ENCODE results near the gene CACNA1A.
"Not testable (repeated sequence)": the region's sequence is repeated elsewhere in the genome, so short reads cannot be mapped to it uniquely, and the experiment has no call there.

CACNA1A gene

DNA sequence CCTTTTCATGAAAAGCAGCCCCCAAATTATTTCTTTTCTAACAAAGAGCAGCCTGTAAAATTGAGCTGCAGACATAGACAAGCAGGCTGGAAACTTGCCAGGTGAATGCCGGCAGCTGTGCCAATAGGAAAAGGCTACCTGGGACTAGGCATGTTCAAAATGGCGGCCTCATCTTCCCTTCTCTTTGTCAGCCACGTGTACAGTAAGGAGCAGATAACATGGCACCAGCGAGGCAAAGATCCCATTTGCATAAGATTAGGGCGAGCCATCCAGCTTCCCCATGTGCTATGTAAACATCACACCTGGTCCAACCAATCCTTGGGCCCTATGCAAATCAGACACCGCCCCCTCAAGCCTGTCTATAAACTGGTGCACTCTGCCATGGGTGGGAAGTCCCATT lies 31.2 kb upstream of the CACNA1A start:
- no peaks in the 10 kb centered on the region for H3F3A ChIP-seq (ENCODE audit: insufficient read depth, low read length)
- no peaks in the 10 kb centered on the region for H3K9me3 ChIP-seq (ENCODE audit: low read length)
- H3K4me3 ChIP-seq (ENCODE audit: low read depth, low read length, poor library complexity, severe bottlenecking), result no peak overlapping the region
- no peak overlapping the region for H3K9ac ChIP-seq (ENCODE audit: low read length)
- H3K27ac ChIP-seq (ENCODE audit: low read depth, low read length, poor library complexity, severe bottlenecking), result no peak overlapping the region
- no peak for TF ChIP-seq EZH2 (IDR thresholded peaks at IDR 0.05; ENCODE audit: borderline replicate concordance, low read length)
- TF ChIP-seq, protein P1, sequence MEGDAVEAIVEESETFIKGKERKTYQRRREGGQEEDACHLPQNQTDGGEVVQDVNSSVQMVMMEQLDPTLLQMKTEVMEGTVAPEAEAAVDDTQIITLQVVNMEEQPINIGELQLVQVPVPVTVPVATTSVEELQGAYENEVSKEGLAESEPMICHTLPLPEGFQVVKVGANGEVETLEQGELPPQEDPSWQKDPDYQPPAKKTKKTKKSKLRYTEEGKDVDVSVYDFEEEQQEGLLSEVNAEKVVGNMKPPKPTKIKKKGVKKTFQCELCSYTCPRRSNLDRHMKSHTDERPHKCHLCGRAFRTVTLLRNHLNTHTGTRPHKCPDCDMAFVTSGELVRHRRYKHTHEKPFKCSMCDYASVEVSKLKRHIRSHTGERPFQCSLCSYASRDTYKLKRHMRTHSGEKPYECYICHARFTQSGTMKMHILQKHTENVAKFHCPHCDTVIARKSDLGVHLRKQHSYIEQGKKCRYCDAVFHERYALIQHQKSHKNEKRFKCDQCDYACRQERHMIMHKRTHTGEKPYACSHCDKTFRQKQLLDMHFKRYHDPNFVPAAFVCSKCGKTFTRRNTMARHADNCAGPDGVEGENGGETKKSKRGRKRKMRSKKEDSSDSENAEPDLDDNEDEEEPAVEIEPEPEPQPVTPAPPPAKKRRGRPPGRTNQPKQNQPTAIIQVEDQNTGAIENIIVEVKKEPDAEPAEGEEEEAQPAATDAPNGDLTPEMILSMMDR (IDR thresholded peaks at IDR 0.05; ENCODE audit: low read length), result no peak
- H3K27me3 ChIP-seq (ENCODE audit: insufficient read depth, low read length), result no peaks in the 10 kb centered on the region
- H3K9me2 ChIP-seq (ENCODE audit: low read depth, low read length), result no peaks in the 10 kb centered on the region
- no peak overlapping the region for H2AFZ ChIP-seq (ENCODE audit: low read length)
- no peaks in the 10 kb centered on the region for H4K20me1 ChIP-seq (ENCODE audit: insufficient read depth, low read length)
- no peaks in the 10 kb centered on the region for H3K4me1 ChIP-seq (ENCODE audit: insufficient read depth, low read length, severe bottlenecking)
- H3K36me3 ChIP-seq (ENCODE audit: insufficient read depth, low read length), result no peaks in the 10 kb centered on the region
- H3K79me2 ChIP-seq (ENCODE audit: insufficient read depth, low read length), result no peaks in the 10 kb centered on the region
- no peak overlapping the region for H3K4me2 ChIP-seq (ENCODE audit: low read length)

GRCh38 chr19:13530720-13531119 lies 24.4 kb upstream of the CACNA1A start:
- no peak for TF ChIP-seq EZH2 (IDR thresholded peaks at IDR 0.05; ENCODE audit: borderline replicate concordance, low read length)
- TF ChIP-seq, protein P1 (IDR thresholded peaks at IDR 0.05; ENCODE audit: low read length), result no peak

GRCh38 chr19:13529721-13530120 lies 23.4 kb upstream of the CACNA1A start:
- H3K27me3 ChIP-seq (ENCODE audit: insufficient read depth, low read length); H2AFZ ChIP-seq (ENCODE audit: low read length); H3K9me3 ChIP-seq (ENCODE audit: low read length); H3F3A ChIP-seq (ENCODE audit: insufficient read depth, low read length); H3K9me2 ChIP-seq (ENCODE audit: low read depth, low read length); H4K20me1 ChIP-seq (ENCODE audit: insufficient read depth, low read length); H3K4me1 ChIP-seq (ENCODE audit: insufficient read depth, low read length, severe bottlenecking); H3K27ac ChIP-seq (ENCODE audit: low read depth, low read length, poor library complexity, severe bottlenecking); H3K4me3 ChIP-seq (ENCODE audit: low read depth, low read length, poor library complexity, severe bottlenecking); H3K9ac ChIP-seq (ENCODE audit: low read length); H3K36me3 ChIP-seq (ENCODE audit: insufficient read depth, low read length); H3K79me2 ChIP-seq (ENCODE audit: insufficient read depth, low read length); H3K4me2 ChIP-seq (ENCODE audit: low read length): not testable (repeated sequence)

More at GRCh38 chr19:13530720-13531119, 24.4 kb upstream of the CACNA1A start:
- no peak overlapping the region for H3K27ac ChIP-seq (ENCODE audit: low read depth, low read length, poor library complexity, severe bottlenecking)
- no peaks in the 10 kb centered on the region for H3F3A ChIP-seq (ENCODE audit: insufficient read depth, low read length)
- H2AFZ ChIP-seq (ENCODE audit: low read length), result no peak overlapping the region
- H3K4me3 ChIP-seq (ENCODE audit: low read depth, low read length, poor library complexity, severe bottlenecking), result no peak overlapping the region
- no peak overlapping the region for H3K4me2 ChIP-seq (ENCODE audit: low read length)
- no peaks in the 10 kb centered on the region for H3K9me3 ChIP-seq (ENCODE audit: low read length)
- no peaks in the 10 kb centered on the region for H4K20me1 ChIP-seq (ENCODE audit: insufficient read depth, low read length)
- no peaks in the 10 kb centered on the region for H3K9me2 ChIP-seq (ENCODE audit: low read depth, low read length)
- H3K9ac ChIP-seq (ENCODE audit: low read length), result no peak overlapping the region
- H3K4me1 ChIP-seq (ENCODE audit: insufficient read depth, low read length, severe bottlenecking), result no peaks in the 10 kb centered on the region
- no peaks in the 10 kb centered on the region for H3K79me2 ChIP-seq (ENCODE audit: insufficient read depth, low read length)
- H3K27me3 ChIP-seq (ENCODE audit: insufficient read depth, low read length), result no peaks in the 10 kb centered on the region
- no peaks in the 10 kb centered on the region for H3K36me3 ChIP-seq (ENCODE audit: insufficient read depth, low read length)

GRCh38 chr19:13526552-13526951 lies 20.3 kb upstream of the CACNA1A start:
- H3K4me1 ChIP-seq (ENCODE audit: insufficient read depth, low read length, severe bottlenecking), result no peaks in the 10 kb centered on the region
- H3K79me2 ChIP-seq (ENCODE audit: insufficient read depth, low read length), result no peaks in the 10 kb centered on the region
- H3K27me3 ChIP-seq (ENCODE audit: insufficient read depth, low read length), result no peaks in the 10 kb centered on the region
- H3K9me3 ChIP-seq (ENCODE audit: low read length), result no peaks in the 10 kb centered on the region
- no peak overlapping the region for H3K9ac ChIP-seq (ENCODE audit: low read length)
- no peaks in the 10 kb centered on the region for H4K20me1 ChIP-seq (ENCODE audit: insufficient read depth, low read length)
- H3K4me2 ChIP-seq (ENCODE audit: low read length), result no peak overlapping the region
- no peak for TF ChIP-seq EZH2 (IDR thresholded peaks at IDR 0.05; ENCODE audit: borderline replicate concordance, low read length)
- TF ChIP-seq, protein P1 (IDR thresholded peaks at IDR 0.05; ENCODE audit: low read length), result peak; percentile 63
- no peak overlapping the region for H3K27ac ChIP-seq (ENCODE audit: low read depth, low read length, poor library complexity, severe bottlenecking)
- H2AFZ ChIP-seq (ENCODE audit: low read length), result no peak overlapping the region
- no peak overlapping the region for H3K4me3 ChIP-seq (ENCODE audit: low read depth, low read length, poor library complexity, severe bottlenecking)
- H3K9me2 ChIP-seq (ENCODE audit: low read depth, low read length), result no peaks in the 10 kb centered on the region
- no peaks in the 10 kb centered on the region for H3F3A ChIP-seq (ENCODE audit: insufficient read depth, low read length)
- H3K36me3 ChIP-seq (ENCODE audit: insufficient read depth, low read length), result no peaks in the 10 kb centered on the region
